ENCODE data around the gene PDGFA. TPM values are rescaled to one million over a fixed set of nuclear protein-coding genes. Genes with fewer than 3 reads are reported as not detected.

PDGFA gene
- total RNA-seq, 1 donor from 2014 or later: 7.3 TPM

DNA sequence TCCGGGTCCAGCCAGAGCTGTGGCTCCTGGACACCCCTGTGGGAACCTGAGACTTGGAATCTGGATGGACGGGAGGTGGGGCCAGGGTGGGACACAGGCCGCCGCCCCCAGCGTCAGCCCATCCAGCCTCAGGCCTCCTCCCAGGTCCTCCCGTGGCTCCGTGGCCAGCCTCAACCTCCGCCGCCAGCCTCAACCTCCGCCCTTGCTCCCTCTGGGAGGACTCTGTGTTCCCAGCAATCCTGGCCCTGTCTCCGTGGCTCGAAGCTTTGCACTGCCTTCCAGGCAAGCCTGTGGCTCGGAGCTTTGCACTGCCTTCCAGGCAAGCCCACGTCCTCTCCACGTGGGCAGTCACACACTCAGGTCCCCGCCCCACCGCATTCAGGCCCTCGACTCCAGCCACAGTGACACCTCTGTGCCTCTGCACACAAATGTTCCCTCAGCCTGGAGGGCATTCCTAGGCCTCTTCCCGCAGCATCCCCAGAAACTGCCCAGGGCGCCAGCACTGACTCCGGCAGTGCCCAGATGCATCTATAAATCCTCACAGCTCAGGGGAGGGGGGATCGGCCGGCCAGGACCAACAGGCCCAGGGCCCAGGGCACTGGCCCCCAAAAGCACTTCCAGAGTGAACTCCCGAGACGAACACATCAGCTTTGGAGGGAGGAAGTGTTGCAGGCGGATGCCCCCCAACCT lies 44.7 kb upstream of the PDGFA start:
- ChIA-PET POLR2A (no interaction called here), CTCF (no interaction called here)
- no peaks in the 10 kb centered on the region for H3K4me1 Mint-ChIP-seq
- ATAC-seq (ENCODE audit: low read depth) (no peak), DNase-seq (no peak)
- no peaks in the 10 kb centered on the region for H3K9me3 Mint-ChIP-seq
- no peaks in the 10 kb centered on the region for H3K27me3 Mint-ChIP-seq
- TF ChIP-seq, protein P1, sequence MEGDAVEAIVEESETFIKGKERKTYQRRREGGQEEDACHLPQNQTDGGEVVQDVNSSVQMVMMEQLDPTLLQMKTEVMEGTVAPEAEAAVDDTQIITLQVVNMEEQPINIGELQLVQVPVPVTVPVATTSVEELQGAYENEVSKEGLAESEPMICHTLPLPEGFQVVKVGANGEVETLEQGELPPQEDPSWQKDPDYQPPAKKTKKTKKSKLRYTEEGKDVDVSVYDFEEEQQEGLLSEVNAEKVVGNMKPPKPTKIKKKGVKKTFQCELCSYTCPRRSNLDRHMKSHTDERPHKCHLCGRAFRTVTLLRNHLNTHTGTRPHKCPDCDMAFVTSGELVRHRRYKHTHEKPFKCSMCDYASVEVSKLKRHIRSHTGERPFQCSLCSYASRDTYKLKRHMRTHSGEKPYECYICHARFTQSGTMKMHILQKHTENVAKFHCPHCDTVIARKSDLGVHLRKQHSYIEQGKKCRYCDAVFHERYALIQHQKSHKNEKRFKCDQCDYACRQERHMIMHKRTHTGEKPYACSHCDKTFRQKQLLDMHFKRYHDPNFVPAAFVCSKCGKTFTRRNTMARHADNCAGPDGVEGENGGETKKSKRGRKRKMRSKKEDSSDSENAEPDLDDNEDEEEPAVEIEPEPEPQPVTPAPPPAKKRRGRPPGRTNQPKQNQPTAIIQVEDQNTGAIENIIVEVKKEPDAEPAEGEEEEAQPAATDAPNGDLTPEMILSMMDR (IDR thresholded peaks at IDR 0.05): no peak
- H3K27ac Mint-ChIP-seq: no peak overlapping the region
- H3K36me3 Mint-ChIP-seq (ENCODE audit: low read depth): no peaks in the 10 kb centered on the region
- no peak overlapping the region for H3K4me3 Mint-ChIP-seq
- intact Hi-C loops (cut with micrococcal nuclease): no loop called here

DNA sequence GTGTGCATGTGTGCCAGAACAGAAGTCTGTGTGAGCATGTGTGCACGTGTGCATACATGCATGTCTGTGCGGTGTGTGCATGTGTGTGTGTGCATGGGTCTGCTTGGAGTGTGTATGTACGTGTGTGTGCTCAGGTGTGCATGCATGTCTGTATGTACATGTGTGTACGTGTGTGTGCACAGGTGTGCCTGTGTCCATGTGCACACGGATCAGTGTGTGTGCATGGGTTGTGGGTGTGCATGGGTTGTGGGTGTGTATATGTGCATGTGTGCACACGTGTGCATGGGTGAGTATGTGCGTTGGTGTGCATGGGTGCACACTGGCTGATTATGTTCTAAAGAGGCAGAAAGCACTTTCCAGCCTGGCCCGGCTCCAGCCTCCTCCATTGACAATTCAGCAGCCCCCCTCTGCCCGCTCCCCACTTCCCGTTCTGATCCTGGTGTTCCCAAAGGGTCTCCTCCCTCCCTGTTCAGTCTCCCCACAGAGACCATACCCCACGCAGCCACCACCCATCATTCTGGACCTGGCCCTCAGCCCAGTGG lies 44.1 kb upstream of the PDGFA start:
- Mint-ChIP-seq H3K36me3 (ENCODE audit: low read depth) (no peaks in the 10 kb centered on the region), H3K27ac (no peak overlapping the region), H3K9me3 (no peaks in the 10 kb centered on the region), H3K4me1 (no peaks in the 10 kb centered on the region), H3K4me3 (no peak overlapping the region), H3K27me3 (no peaks in the 10 kb centered on the region)
- POLR2A ChIA-PET: no interaction called here
- no peak for ATAC-seq (ENCODE audit: low read depth)
- CTCF ChIA-PET: no interaction called here
- intact Hi-C loops (cut with micrococcal nuclease): no loop called here
- DNase-seq: no peak
- TF ChIP-seq, protein P1 (IDR thresholded peaks at IDR 0.05): no peak

DNA sequence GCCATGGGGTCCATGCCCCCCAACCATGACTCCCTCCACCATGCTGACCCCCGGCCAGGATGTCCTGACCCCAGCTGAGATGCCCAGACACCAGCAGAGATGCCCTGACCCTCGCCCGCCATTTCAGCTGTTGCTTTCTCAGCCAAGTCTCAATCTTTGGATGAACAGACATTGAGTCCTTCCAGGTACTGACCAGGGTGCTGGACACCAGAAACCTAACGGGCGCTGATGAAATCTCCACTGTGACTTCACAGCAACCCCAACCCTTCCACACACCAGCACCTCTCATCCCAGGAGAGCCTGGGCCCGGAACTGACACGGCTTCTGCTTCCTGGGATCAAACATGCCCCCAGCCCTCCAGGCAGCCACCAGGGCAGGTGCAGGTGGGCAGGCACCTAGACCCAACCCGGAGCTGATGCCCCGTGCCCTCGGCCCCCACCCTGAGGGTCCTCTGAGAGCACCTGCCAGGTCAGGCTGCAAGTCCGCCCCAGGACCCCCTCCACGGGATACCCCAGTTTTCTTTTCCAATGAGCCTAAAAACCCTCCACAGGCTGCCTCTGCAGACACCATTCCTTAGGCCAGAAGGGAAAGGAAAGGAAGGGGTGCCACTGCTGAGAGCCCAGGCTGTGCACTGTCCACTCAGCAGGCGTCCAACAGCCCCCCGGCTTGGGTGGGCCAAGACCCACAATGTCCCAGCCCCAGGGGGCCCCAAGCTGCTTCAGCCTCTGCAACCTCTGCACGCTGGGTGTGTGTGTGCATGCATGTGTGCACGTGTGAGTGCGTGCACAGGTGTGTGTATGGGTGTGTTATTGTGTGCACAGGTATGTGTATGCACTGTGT lies 43.4 kb upstream of the PDGFA start:
- intact Hi-C loops (cut with micrococcal nuclease): no loop called here
- no peak for ATAC-seq (ENCODE audit: low read depth)

DNA sequence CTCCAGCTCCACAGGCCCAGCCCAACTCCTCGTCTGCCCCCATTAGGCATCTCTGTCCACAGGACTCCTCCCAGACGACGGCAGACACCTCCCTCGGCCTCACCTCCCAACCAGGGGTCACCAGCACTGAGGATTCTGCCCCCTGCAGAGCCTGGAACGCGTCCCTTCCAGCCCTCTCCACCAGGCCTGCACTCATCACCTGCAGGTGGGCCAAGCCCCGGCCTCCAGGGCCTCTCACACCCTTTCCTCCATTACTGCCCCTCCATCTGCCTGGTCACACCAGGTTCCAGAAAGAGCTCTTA lies 42.7 kb upstream of the PDGFA start:
- intact Hi-C loops (cut with micrococcal nuclease): no loop called here

More for the DNA sequence above, 43.4 kb upstream of the PDGFA start:
- ChIA-PET POLR2A (no interaction called here), CTCF (no interaction called here)
- Mint-ChIP-seq H3K9me3 (no peaks in the 10 kb centered on the region), H3K27ac (no peak overlapping the region), H3K36me3 (ENCODE audit: low read depth) (no peaks in the 10 kb centered on the region), H3K4me3 (no peak overlapping the region), H3K27me3 (no peaks in the 10 kb centered on the region), H3K4me1 (no peaks in the 10 kb centered on the region)
- TF ChIP-seq, protein P1 (IDR thresholded peaks at IDR 0.05): no peak
- DNase-seq: no peak

More for the DNA sequence above, 42.7 kb upstream of the PDGFA start:
- H3K9me3 Mint-ChIP-seq: no peaks in the 10 kb centered on the region
- H3K36me3 Mint-ChIP-seq (ENCODE audit: low read depth): no peaks in the 10 kb centered on the region
- CTCF ChIA-PET: no interaction called here
- no peaks in the 10 kb centered on the region for H3K4me1 Mint-ChIP-seq
- DNase-seq (no peak), ATAC-seq (ENCODE audit: low read depth) (no peak)
- H3K27ac Mint-ChIP-seq: no peak overlapping the region
- H3K27me3 Mint-ChIP-seq: no peaks in the 10 kb centered on the region
- H3K4me3 Mint-ChIP-seq: no peak overlapping the region
- TF ChIP-seq, protein P1 (IDR thresholded peaks at IDR 0.05): no peak
- POLR2A ChIA-PET: no interaction called here
